ENCODE data around the gene CFAP46. TPM values are rescaled to one million over a fixed set of nuclear protein-coding genes. Genes with fewer than 3 reads are reported as not detected.

CFAP46 gene
- total and polyA plus RNA-seq, 9 donors, result 0.22 to 1.1 (median 0.61) TPM

DNA sequence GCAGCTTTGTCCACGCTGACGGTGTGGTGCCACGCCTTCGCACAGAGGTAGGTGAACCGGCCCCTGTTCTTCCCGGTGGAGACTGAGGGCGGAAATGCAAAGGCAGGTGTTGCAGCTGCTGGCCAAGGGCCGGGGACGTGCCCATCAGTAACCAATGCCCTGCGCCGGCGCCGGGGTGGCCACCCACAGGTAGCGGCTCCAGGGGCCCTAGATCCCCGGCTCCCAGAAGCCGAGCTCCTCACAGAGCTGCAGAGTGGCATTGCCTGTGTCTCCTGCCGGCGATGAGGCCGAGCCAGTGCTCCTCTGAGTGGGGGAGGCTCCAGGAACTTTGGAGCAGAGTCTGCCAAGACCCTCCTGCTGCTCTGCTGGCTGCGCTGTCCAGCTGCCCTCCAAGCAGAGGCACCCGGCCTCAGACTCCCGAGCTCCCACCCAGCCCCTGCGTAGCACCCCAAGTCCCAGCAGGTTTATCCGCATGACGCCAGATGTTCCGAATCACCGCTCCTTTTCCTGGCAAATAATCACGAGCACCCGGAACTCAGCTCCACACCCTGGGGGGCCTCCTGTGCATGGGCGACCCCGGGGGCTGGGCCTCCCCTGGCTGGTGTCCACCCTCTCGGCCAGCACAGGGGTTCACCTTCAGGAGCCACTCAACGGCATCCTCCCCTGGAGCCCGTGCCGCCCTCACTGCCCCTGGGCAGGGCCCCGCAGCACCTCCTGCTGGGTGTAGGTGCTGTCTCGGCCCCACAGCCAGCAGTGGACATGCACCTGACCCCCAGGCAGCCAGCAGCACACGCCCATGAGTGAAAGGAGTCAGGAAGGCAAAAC, 22.1 kb downstream of the CFAP46 start:
- WGBS (ENCODE audit: insufficient coverage), result 75% methylated on average over 37 of the region's 38 CpGs

DNA sequence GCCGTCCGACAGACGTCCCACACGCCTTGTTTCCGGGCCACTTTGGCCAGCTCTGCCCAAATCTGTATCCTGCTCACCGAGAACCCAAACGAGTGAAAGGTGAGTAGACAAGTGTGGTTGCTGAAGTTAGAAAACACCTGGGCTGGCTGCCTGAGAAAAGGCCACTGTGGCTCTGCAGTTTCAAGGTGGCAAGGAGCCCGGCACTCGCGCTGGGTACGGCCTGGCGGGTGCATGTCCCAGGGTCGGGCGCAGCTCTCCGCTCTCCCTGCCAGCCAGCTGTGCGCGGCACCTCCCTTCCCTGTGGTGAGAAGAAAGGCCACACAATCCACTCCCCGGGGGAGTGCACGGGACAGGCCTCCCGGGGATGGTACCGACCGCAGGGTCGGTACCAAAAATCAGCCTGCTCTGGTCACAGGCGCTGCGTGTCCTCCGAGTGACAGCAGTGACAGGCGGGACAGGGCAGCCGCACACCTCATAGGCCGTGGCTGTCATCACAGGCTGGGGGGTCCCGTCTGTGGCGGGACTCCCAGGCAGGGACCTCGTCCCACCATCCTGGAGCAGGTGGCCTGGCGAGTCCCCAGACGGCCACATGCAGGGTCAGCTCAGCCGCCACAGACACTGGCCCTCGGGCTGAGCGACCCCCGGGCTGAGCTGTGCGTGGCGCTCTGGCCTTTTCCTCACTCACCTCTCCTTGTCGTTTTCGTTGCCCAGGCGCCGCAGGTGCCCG, 22.8 kb downstream of the CFAP46 start:
- WGBS (ENCODE audit: insufficient coverage), result 87% methylated on average over 45 of the region's 45 CpGs

More for the DNA sequence above, 22.1 kb downstream of the CFAP46 start:
- Histone ChIP-seq H3K36me3 (ENCODE audit: control insufficient read depth, insufficient read depth, low read length) (no peaks in the 10 kb centered on the region), H3K4me3 (ENCODE audit: low read length) (no peak overlapping the region), H3K9me3 (replicated peaks; ENCODE audit: control insufficient read depth, low read depth, low read length) (no peaks in the 10 kb centered on the region), H3K27me3 (ENCODE audit: control insufficient read depth, insufficient read depth, low read length) (peaks cover 2% of the 10 kb centered on the region), H3K4me1 (ENCODE audit: control insufficient read depth, insufficient read depth, low read length) (no peaks in the 10 kb centered on the region), H3K27ac (ENCODE audit: low read length) (no peak overlapping the region)
- DNase-seq, result no peak

DNA sequence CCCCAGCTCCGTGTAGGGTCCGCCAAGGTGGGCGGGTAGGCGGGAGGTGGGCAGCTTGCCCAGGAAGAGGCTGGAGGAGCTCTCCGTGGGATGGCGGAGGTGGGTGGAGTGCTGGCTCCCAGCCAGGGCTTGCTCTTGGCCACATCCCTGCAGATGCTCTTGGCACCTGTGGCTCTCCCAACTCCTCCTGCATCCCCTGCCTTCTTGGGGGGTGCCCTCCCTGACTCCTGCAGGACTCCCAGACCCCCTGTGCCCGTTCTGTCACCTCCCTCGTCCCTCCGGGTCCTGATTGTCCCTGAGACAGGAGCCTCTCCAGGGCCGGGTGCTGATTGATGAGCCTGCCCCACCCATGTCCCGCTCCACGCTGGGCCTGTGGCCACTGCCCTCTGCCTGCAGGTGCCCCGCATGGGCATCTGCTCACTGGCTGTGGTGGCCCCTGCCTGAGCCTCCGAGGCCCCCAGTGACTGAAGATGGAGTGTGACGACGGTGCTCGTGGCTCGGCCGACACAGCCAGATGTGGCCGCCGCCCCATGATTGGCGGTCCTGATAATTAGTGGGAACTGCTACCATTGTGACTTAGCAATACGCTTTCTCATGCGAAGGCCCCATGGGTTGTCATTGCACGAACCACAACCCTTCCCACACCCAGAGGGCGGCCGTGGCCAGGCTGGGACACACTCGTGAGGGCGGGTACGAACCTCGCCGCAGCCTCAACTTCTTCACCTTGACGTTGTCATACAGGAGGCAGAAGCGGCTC, 23.6 kb downstream of the CFAP46 start:
- no peak for DNase-seq
- H3K4me1 ChIP-seq (ENCODE audit: control insufficient read depth, insufficient read depth, low read length), result no peaks in the 10 kb centered on the region
- H3K9me3 ChIP-seq (replicated peaks; ENCODE audit: control insufficient read depth, low read depth, low read length), result no peaks in the 10 kb centered on the region
- H3K36me3 ChIP-seq (ENCODE audit: control insufficient read depth, insufficient read depth, low read length), result no peaks in the 10 kb centered on the region
- no peak overlapping the region for H3K27ac ChIP-seq (ENCODE audit: low read length)
- H3K27me3 ChIP-seq (ENCODE audit: control insufficient read depth, insufficient read depth, low read length), result peaks cover 2% of the 10 kb centered on the region
- 84% methylated on average over 30 of the region's 34 CpGs for WGBS (ENCODE audit: insufficient coverage)
- H3K4me3 ChIP-seq (ENCODE audit: low read length), result no peak overlapping the region

More for the DNA sequence above, 22.8 kb downstream of the CFAP46 start:
- H3K27me3 ChIP-seq (ENCODE audit: control insufficient read depth, insufficient read depth, low read length), result peaks cover 2% of the 10 kb centered on the region
- DNase-seq, result no peak
- no peak overlapping the region for H3K27ac ChIP-seq (ENCODE audit: low read length)
- no peak overlapping the region for H3K4me3 ChIP-seq (ENCODE audit: low read length)
- no peaks in the 10 kb centered on the region for H3K9me3 ChIP-seq (replicated peaks; ENCODE audit: control insufficient read depth, low read depth, low read length)
- no peaks in the 10 kb centered on the region for H3K4me1 ChIP-seq (ENCODE audit: control insufficient read depth, insufficient read depth, low read length)
- no peaks in the 10 kb centered on the region for H3K36me3 ChIP-seq (ENCODE audit: control insufficient read depth, insufficient read depth, low read length)

DNA sequence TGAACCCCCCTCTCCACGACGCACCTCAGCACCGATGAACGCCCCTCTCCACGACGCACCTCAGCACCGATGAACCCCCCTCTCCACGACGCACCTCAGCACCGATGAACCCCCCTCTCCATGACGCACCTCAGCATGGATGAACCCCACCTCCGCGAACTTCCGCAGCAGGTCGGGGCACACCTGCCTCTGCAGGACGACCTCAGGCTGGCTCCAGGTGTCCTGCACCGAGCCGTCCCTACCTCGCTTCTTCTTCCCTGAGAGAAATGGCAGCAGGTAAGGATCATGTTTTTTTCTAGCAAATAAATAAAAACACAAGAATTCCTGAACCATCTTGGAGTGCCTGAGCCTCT, 24.1 kb downstream of the CFAP46 start:
- Histone ChIP-seq H3K27me3 (ENCODE audit: control insufficient read depth, insufficient read depth, low read length) (peaks cover 6% of the 10 kb centered on the region), H3K4me1 (ENCODE audit: control insufficient read depth, insufficient read depth, low read length) (peaks cover 3% of the 10 kb centered on the region), H3K27ac (ENCODE audit: low read length) (no peak overlapping the region), H3K4me3 (ENCODE audit: low read length) (no peak overlapping the region), H3K9me3 (replicated peaks; ENCODE audit: control insufficient read depth, low read depth, low read length) (no peaks in the 10 kb centered on the region), H3K36me3 (ENCODE audit: control insufficient read depth, insufficient read depth, low read length) (no peaks in the 10 kb centered on the region)
- DNase-seq, result no peak
- 91% methylated on average over 17 of the region's 19 CpGs for WGBS (ENCODE audit: insufficient coverage)

DNA sequence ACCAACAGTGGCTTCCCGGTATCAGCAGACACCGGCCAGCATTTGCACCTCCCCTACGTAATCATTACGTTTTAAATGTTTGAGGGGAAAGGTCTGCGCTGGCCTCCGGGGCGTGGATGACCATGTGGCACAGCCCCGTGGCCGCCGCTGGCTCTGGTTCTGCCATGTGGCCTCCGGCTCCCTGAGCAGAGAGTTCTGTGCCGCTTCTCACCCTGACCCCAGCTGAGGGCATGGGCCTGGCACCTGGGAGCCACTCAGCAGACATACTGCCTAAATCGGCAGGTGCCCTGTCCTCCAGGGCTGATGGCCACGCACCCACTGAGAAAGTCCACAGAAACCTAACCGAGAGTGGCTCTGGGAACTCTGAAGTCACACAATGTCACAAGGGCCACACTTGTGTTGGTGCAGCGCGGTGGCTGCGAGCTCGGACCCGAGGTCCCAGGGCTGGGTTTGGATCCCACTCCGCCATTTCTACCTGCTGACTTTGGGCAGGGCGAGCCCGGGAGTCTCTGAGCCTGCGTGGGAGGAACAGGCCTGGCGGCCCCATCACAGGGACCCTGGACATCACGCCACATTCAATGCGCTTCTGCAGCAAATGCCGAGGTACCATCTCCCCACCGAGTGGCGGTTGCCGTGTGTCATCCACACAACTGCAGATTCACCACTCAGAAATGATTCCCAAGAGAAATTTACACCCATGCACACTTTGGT, 25.3 kb downstream of the CFAP46 start:
- Histone ChIP-seq H3K9me3 (replicated peaks; ENCODE audit: control insufficient read depth, low read depth, low read length) (no peaks in the 10 kb centered on the region), H3K27me3 (ENCODE audit: control insufficient read depth, insufficient read depth, low read length) (peaks cover 11% of the 10 kb centered on the region), H3K4me1 (ENCODE audit: control insufficient read depth, insufficient read depth, low read length) (peaks cover 3% of the 10 kb centered on the region), H3K27ac (ENCODE audit: low read length) (no peak overlapping the region), H3K36me3 (ENCODE audit: control insufficient read depth, insufficient read depth, low read length) (no peaks in the 10 kb centered on the region), H3K4me3 (ENCODE audit: low read length) (no peak overlapping the region)
- WGBS (ENCODE audit: insufficient coverage), result 91% methylated on average over 31 of the region's 31 CpGs
- no peak for DNase-seq

DNA sequence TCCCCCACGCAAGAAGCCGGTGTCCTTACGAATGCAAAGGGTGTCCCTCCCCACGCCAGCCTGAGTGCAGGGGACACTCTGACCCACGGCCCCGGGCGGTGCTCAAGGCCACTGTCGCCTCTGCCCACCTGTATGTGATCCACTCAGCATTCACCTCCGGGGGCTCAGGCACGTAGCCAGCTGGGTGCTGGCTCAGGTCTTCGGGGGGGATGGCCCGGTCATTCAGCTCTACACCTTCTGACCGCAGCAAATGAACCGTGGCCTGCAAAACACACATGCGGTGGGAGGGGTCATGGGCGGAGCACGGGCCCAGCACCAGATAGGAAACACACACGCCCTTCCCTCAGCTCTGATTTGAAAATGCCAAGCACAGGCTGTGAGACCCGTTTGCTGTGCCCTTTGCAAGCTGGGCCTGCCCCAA, 25.9 kb downstream of the CFAP46 start:
- H3K27me3 ChIP-seq (ENCODE audit: control insufficient read depth, insufficient read depth, low read length), result peaks cover 11% of the 10 kb centered on the region
- peaks cover 4% of the 10 kb centered on the region for H3K4me1 ChIP-seq (ENCODE audit: control insufficient read depth, insufficient read depth, low read length)
- 80% methylated on average over 19 of the region's 19 CpGs for WGBS (ENCODE audit: insufficient coverage)
- DNase-seq, result no peak
- no peak overlapping the region for H3K27ac ChIP-seq (ENCODE audit: low read length)
- H3K9me3 ChIP-seq (replicated peaks; ENCODE audit: control insufficient read depth, low read depth, low read length), result no peaks in the 10 kb centered on the region
- no peak overlapping the region for H3K4me3 ChIP-seq (ENCODE audit: low read length)
- no peaks in the 10 kb centered on the region for H3K36me3 ChIP-seq (ENCODE audit: control insufficient read depth, insufficient read depth, low read length)

DNA sequence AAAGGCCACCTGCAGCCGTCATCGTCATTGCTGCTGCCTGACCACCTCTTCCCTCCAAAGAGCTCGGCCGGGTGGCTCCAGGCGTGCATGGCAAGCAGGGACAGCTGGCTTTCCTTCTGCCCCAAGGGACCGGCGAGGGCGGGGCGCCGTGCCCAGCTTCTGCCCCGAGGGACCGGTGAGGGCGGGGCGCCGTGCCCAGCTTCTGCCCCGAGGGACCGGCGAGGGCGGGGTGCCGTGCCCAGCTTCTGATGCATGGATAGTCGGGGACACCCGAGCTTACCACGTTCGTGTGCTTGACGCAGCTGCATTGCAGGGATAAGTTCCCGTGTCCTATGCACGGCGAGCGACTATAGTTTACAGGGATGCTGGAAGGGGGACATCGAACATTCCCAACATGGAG, 27.0 kb downstream of the CFAP46 start:
- WGBS (ENCODE audit: insufficient coverage), result 81% methylated on average over 28 of the region's 30 CpGs
- DNase-seq, result no peak
- H3K27me3 ChIP-seq (ENCODE audit: control insufficient read depth, insufficient read depth, low read length), result peaks cover 15% of the 10 kb centered on the region

DNA sequence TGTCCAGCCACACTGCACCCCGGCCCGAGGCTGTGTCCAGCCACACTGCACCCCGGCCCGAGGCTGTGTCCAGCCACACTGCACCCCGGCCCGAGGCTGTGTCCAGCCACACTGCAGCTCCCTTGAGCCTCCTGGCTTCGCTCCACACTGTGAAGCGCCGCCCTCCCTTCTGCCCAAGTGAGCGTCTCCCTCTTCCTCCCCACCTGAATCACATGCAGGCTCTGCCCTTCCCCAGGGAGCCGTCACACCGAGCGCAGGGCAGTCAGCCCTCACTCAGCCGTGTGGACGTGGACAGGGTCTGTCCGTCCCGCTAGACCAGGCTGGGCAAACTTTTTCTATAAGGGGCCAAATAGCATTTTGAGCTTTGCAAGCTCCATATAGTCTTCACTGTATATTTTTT, 27.6 kb downstream of the CFAP46 start:
- H3K9me3 ChIP-seq (replicated peaks; ENCODE audit: control insufficient read depth, low read depth, low read length), result no peaks in the 10 kb centered on the region
- H3K27ac ChIP-seq (ENCODE audit: low read length), result no peak overlapping the region
- no peak for DNase-seq
- WGBS (ENCODE audit: insufficient coverage), result 70% methylated on average over 13 of the region's 17 CpGs
- no peak overlapping the region for H3K4me3 ChIP-seq (ENCODE audit: low read length)
- H3K4me1 ChIP-seq (ENCODE audit: control insufficient read depth, insufficient read depth, low read length), result peaks cover 21% of the 10 kb centered on the region
- H3K27me3 ChIP-seq (ENCODE audit: control insufficient read depth, insufficient read depth, low read length), result peaks cover 18% of the 10 kb centered on the region
- H3K36me3 ChIP-seq (ENCODE audit: control insufficient read depth, insufficient read depth, low read length), result no peaks in the 10 kb centered on the region

More for the DNA sequence above, 27.0 kb downstream of the CFAP46 start:
- H3K9me3 ChIP-seq (replicated peaks; ENCODE audit: control insufficient read depth, low read depth, low read length), result no peaks in the 10 kb centered on the region
- no peak overlapping the region for H3K4me3 ChIP-seq (ENCODE audit: low read length)
- H3K27ac ChIP-seq (ENCODE audit: low read length), result no peak overlapping the region
- no peaks in the 10 kb centered on the region for H3K36me3 ChIP-seq (ENCODE audit: control insufficient read depth, insufficient read depth, low read length)
- peaks cover 14% of the 10 kb centered on the region for H3K4me1 ChIP-seq (ENCODE audit: control insufficient read depth, insufficient read depth, low read length)

DNA sequence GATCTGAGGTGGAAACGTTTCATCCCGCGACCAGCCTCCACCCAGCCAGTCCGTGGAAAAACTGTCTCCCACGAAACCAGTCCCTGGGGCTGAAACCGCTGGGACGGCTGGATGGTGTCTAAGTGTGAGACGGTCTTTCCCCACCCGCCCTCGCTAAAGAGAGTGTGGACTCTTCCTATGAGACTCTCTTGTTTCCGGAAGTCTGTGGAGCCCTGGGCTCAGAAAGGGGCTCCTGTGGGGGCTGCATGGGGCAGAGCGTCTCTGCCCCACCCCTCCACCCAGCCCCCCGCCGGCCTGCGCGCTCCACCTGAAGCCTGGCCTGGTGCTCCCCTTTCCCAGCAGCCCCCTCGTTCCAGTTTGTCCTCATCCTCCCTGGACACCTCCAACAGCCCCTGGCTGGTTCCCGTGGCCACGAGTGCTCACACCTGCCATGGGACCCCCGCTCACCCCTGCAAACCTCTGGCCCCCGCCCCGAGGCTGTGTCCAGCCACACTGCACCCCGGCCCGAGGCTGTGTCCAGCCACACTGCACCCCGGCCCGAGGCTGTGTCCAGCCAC, 28.7 kb downstream of the CFAP46 start:
- Histone ChIP-seq H3K36me3 (ENCODE audit: control insufficient read depth, insufficient read depth, low read length) (no peaks in the 10 kb centered on the region), H3K27ac (ENCODE audit: low read length) (no peak overlapping the region), H3K4me3 (ENCODE audit: low read length) (no peak overlapping the region), H3K4me1 (ENCODE audit: control insufficient read depth, insufficient read depth, low read length) (peaks cover 25% of the 10 kb centered on the region), H3K27me3 (ENCODE audit: control insufficient read depth, insufficient read depth, low read length) (peaks cover 18% of the 10 kb centered on the region), H3K9me3 (replicated peaks; ENCODE audit: control insufficient read depth, low read depth, low read length) (no peaks in the 10 kb centered on the region)
- WGBS (ENCODE audit: insufficient coverage), result 55% methylated on average over 10 of the region's 26 CpGs
- no peak for DNase-seq

All from muscle of leg (tissue), 11 donors.